Middle frontal gyrus (tissue), 1 donor: Measurements from ENCODE around the gene C1D.
"Not testable (repeated sequence)": the region's sequence is repeated elsewhere in the genome, so short reads cannot be mapped to it uniquely, and the experiment has no call there.

ENCODE experiments used
- DNase-seq: peaks from one replicate; pipeline ENCODE4 v3.0.0-alpha.2; 2015; ENCODE audit warnings: low spot score; ENCODE audit errors: extremely low spot score

Gene C1D

GRCh38 chr2:68009526-68009925 lies 53.3 kb downstream of the C1D start:
- no peak for DNase-seq

DNA sequence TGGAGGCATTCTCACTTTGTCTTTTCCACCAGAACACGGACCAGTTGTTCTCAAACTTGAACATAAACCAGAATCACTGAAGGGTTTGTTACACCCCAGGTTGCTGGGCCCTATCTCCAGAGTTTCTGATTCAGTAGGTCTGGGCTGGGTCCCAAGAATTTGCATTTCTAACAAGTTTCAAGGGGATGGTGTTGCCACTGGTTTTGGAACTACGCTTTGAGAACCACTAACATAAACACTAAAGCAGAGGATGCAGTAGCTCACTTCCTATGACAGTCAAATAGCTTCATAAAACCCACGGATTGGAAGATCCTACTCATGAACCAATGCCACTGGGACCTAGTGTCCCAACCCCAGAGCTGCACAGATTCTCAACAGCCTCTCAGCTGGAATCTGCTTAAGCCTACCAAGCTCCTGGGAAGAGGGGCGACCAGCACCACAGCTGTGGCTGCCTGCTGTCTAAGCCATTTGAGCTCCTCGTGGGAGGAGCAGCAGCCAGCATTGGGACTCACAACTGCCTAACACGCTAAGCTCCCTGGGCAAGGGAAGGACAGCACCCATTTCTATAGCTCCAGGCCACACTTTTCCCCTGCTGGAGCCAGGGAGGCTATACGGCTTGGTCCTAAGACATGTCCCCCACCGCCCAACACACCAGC lies 62.5 kb downstream of the C1D start:
- DNase-seq: no peak

DNA sequence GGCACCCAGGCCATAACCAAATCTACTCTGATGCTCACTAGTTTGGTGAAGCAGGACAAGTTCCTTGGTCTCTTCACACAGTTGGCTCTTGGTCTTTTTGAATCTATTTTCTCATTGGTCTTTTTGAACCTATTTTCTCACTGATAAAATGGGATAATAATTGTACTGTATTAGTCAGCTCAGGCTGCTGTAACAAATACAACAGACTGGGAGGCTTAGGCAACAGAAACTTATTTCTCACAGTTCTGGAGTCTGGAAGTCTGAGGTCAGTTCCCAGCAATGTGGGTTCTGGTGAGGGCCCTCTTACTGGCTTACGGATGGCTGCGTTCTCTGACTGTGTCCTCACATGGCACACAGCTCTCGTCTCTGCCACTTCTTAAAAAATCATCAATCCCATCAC lies 63.5 kb downstream of the C1D start:
- DNase-seq: no peak

- DNase-seq: no peak
Measured at GRCh38 chr2:67997903-67998302, 64.9 kb downstream of the C1D start.

DNA sequence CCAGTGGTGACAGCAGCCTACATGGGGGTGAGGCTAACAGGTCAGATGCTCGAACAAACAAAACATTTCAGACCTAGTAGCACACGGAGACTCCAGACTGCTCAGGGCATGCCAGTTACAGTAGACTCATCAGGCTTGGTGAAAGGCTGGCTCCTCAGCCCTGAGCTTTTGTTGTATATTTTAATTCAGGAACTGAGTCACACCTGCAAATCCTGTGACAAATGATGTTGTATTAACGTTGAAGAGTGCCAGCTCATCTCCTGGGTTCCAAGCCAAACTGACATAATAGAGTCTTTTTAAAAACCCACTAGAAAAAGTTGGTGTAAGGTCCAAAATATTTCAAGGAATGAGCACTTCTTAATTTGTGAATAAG lies 65.3 kb downstream of the C1D start:
- DNase-seq: no peak

DNA sequence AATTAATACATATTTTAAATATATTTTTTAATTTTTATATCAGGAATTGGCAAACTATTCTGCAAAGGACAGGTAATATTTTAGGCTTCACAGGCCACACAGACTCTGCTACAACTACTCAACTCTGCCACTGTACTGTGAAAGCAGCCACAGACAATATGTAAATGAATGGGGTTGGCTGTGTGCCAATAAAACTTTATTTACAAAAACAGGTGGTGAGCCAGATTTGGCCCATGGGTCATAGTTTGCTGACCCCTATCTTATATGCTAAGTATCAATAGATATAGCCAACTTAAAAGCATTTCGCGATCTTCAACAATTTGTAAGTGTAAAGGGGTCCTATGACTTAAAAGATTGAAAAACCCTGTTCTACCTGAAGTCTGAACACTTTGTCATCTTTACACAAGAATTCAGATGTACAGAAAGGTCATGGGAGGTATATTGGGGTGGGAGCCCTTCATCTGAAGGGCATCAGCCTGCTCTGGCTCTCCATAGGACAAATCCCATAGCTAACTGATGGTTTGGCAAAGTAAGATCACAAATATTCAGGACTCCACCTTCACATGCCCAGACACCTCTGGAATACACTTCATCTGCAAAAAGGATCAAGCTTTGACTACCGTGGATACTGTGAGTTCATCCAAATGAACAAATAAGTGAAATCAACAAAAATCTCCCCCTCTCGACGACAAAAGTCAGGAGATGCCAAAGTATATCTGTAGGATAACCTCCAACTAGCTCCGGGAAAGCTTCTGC lies 65.9 kb downstream of the C1D start:
- no peak for DNase-seq

- DNase-seq: no peak
Measured at GRCh38 chr2:67994716-67995115, 68.1 kb downstream of the C1D start.

- not testable (repeated sequence) for DNase-seq
Measured at GRCh38 chr2:67994069-67994468, 68.7 kb downstream of the C1D start.

DNA sequence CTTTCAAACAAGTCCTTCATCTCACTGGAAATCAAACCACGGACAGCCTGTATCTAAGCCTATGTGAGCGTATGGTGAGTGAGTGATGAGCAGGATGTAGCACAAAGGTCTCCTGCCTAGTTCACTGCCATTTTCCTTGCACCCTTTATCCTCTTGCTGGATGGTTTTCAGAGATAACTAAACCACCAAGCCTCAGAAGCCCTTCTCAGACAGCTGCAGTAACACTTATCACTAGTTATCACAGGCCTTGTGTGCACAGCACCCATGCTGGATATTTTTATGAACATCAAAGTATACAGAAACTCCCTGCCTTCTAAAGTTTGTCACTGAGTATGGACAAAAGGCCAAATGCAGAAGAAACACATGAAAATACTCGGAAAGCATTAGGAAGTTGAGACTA lies 69.5 kb downstream of the C1D start:
- no peak for DNase-seq

DNA sequence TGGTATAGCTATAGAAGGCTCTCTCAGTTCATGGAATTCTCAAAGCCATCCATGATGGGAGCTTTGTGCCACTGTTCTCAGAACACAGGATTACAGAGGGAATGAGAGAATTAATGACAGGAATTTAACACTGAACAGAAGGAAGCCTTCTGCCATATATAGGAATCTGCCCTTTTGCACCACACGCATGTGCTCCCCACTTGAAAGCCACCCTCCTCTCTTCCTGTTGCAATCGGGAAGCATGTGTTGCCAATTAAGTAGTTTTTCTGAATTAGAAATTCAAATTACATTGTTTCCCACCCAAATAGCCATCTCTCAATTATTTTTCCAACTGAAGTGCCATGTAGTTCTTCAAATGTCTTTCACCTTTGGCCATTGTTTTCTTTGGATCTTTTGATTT lies 71.3 kb downstream of the C1D start:
- DNase-seq: no peak
